Measurements from ENCODE around the gene IL18.

The IL18 gene

DNA sequence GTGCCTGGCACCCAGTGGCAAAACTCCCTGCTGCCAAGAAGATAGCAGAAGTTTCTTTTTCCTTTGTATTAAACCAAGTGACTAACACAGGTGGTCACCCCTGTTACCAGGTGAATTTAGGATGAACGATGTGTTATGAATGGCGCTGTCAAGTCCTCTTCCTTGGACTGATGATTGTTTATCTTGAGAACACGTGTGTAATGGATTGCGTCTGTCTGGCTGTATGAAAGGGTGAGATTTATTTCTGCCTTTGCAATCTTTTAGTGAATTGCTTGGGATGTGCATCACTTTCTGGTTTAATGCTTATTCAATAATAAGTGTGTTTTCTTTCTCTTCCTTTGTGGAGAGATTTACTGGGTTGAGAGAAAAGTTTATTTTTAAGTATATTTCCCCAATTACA, 40.8 kb downstream of the IL18 start:
- Histone ChIP-seq H2BK12ac (ENCODE audit: low read length) (no peak overlapping the region), H3K9me3 (ENCODE audit: insufficient read depth, low read depth, low read length) (no peaks in the 10 kb centered on the region), H3K79me1 (ENCODE audit: low read length) (no peaks in the 10 kb centered on the region), H2BK5ac (ENCODE audit: low read depth, low read length, poor library complexity) (no peak overlapping the region), H3K4me2 (ENCODE audit: low read length) (no peak overlapping the region), H3K18ac (ENCODE audit: low read length) (no peak overlapping the region), H4K12ac (ENCODE audit: low read depth, low read length) (no peak overlapping the region), H2AFZ (ENCODE audit: insufficient read depth, low read length, poor library complexity) (no peak overlapping the region), H4K8ac (ENCODE audit: low read depth, low read length) (no peak overlapping the region), H3K9ac (ENCODE audit: low read length) (no peak overlapping the region), H3K79me2 (ENCODE audit: control insufficient read depth, insufficient read depth, low read length, poor library complexity) (no peaks in the 10 kb centered on the region), H4K91ac (ENCODE audit: low read depth, low read length) (no peak overlapping the region), H3K23ac (ENCODE audit: low read length) (no peak overlapping the region), H2AK5ac (ENCODE audit: low read length) (no peak overlapping the region), H2BK120ac (ENCODE audit: insufficient read depth, low read length, poor library complexity) (no peak overlapping the region), H3K4me1 (ENCODE audit: control insufficient read depth in 1 of 2, insufficient read depth in 2 of 2, low read length in 2 of 2) (no peaks in the 10 kb centered on the region), H3K27me3 (ENCODE audit: insufficient read depth, low read length) (no peaks in the 10 kb centered on the region), H3K14ac (ENCODE audit: low read length) (no peak overlapping the region), H3K4ac (ENCODE audit: low read depth, low read length) (no peak overlapping the region), H3K4me3 (ENCODE audit: low read depth, low read length) (no peak overlapping the region), H3K27ac (ENCODE audit: low read depth, low read length) (no peak overlapping the region), H3K36me3 (ENCODE audit: control insufficient read depth in 1 of 2, insufficient read depth in 2 of 2, low read length in 2 of 2) (no peaks in the 10 kb centered on the region)
- no peak for DNase-seq
- no CpG with 5 or more reads among the region's 4 CpGs for WGBS (ENCODE audit: extremely low coverage, insufficient coverage, insufficient read length)

DNA sequence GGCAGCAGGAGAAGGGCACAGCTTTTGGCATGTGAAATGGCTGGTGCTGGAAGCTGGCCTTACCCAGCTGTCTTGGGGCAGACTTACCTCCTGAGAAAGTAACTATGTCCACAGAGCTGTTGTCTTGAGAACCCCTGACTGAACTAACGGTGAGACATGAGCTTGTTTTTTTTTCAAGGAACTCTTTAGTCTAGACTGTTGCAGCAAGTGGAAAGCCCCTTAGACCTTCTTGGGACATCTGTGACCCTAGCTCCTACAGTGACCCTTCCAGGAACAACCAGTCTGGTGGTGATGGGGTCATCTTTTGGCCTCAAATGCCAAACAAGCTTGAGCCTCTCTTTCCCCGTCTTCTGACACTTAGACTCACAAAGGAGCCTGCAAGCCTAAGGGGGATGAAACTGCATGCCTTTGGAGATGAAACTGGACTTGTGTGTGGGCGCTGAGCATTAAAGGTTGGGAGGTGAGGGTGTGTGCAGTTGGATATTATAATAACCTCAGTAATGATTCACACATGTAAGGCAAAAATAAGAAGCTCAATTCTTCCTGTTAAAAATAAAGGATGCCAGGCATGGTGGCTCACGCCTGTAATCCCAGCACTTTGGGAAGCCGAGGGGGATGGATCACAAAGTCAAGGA, 41.8 kb downstream of the IL18 start:
- no peak overlapping the region for H3K4me2 ChIP-seq (ENCODE audit: low read length)
- no peak overlapping the region for H3K27ac ChIP-seq (ENCODE audit: low read depth, low read length)
- H3K18ac ChIP-seq (ENCODE audit: low read length), result no peak overlapping the region
- H3K79me2 ChIP-seq (ENCODE audit: control insufficient read depth, insufficient read depth, low read length, poor library complexity), result no peaks in the 10 kb centered on the region
- H3K9ac ChIP-seq (ENCODE audit: low read length), result no peak overlapping the region
- no peaks in the 10 kb centered on the region for H3K4me1 ChIP-seq (ENCODE audit: control insufficient read depth in 1 of 2, insufficient read depth in 2 of 2, low read length in 2 of 2)
- no peaks in the 10 kb centered on the region for H3K27me3 ChIP-seq (ENCODE audit: insufficient read depth, low read length)
- no peaks in the 10 kb centered on the region for H3K9me3 ChIP-seq (ENCODE audit: insufficient read depth, low read depth, low read length)
- no peak for DNase-seq
- no peak overlapping the region for H3K23ac ChIP-seq (ENCODE audit: low read length)
- no peak overlapping the region for H3K4ac ChIP-seq (ENCODE audit: low read depth, low read length)
- no peak overlapping the region for H4K91ac ChIP-seq (ENCODE audit: low read depth, low read length)
- H2AK5ac ChIP-seq (ENCODE audit: low read length), result no peak overlapping the region
- no peak overlapping the region for H4K8ac ChIP-seq (ENCODE audit: low read depth, low read length)
- no peak overlapping the region for H2BK120ac ChIP-seq (ENCODE audit: insufficient read depth, low read length, poor library complexity)
- H3K4me3 ChIP-seq (ENCODE audit: low read depth, low read length), result no peak overlapping the region
- WGBS (ENCODE audit: extremely low coverage, insufficient coverage, insufficient read length), result no CpG with 5 or more reads among the region's 5 CpGs
- H4K12ac ChIP-seq (ENCODE audit: low read depth, low read length), result no peak overlapping the region
- no peak overlapping the region for H3K14ac ChIP-seq (ENCODE audit: low read length)
- no peaks in the 10 kb centered on the region for H3K36me3 ChIP-seq (ENCODE audit: control insufficient read depth in 1 of 2, insufficient read depth in 2 of 2, low read length in 2 of 2)
- H2BK5ac ChIP-seq (ENCODE audit: low read depth, low read length, poor library complexity), result no peak overlapping the region
- no peak overlapping the region for H2AFZ ChIP-seq (ENCODE audit: insufficient read depth, low read length, poor library complexity)
- H2BK12ac ChIP-seq (ENCODE audit: low read length), result no peak overlapping the region
- no peaks in the 10 kb centered on the region for H3K79me1 ChIP-seq (ENCODE audit: low read length)

DNA sequence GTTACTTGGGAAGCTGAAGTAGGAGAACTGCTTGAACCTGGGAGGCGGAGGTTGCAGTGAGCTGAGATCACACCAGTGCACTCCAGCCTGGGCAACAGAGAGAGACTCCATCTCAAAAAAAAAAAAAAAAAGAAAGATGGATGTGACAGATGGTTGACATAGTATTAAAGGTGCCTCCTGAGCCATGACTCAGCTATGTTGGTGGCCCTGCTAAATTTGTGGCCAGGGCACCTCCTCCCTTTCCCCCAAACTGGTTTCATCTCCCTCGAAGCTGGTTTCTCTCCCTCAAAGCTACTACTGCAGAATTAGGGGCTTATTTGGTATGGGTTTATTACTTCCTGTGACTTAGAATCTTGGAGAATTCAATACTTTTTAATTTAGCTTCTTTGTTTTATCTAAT, 45.7 kb downstream of the IL18 start:
- H3K23ac ChIP-seq (ENCODE audit: low read length), result no peak overlapping the region
- no peaks in the 10 kb centered on the region for H3K27me3 ChIP-seq (ENCODE audit: insufficient read depth, low read length)
- H4K91ac ChIP-seq (ENCODE audit: low read depth, low read length), result no peak overlapping the region
- H3K4me3 ChIP-seq (ENCODE audit: low read depth, low read length), result no peak overlapping the region
- no CpG with 5 or more reads among the region's 2 CpGs for WGBS (ENCODE audit: extremely low coverage, insufficient coverage, insufficient read length)
- no peaks in the 10 kb centered on the region for H3K36me3 ChIP-seq (ENCODE audit: control insufficient read depth in 1 of 2, insufficient read depth in 2 of 2, low read length in 2 of 2)
- no peak for DNase-seq
- no peak overlapping the region for H2AFZ ChIP-seq (ENCODE audit: insufficient read depth, low read length, poor library complexity)
- H3K9ac ChIP-seq (ENCODE audit: low read length), result no peak overlapping the region
- H3K79me2 ChIP-seq (ENCODE audit: control insufficient read depth, insufficient read depth, low read length, poor library complexity), result no peaks in the 10 kb centered on the region
- no peaks in the 10 kb centered on the region for H3K79me1 ChIP-seq (ENCODE audit: low read length)
- H3K9me3 ChIP-seq (ENCODE audit: insufficient read depth, low read depth, low read length), result no peaks in the 10 kb centered on the region
- H2AK5ac ChIP-seq (ENCODE audit: low read length), result no peak overlapping the region
- no peak overlapping the region for H3K27ac ChIP-seq (ENCODE audit: low read depth, low read length)
- no peak overlapping the region for H3K18ac ChIP-seq (ENCODE audit: low read length)
- no peak overlapping the region for H4K8ac ChIP-seq (ENCODE audit: low read depth, low read length)
- no peak overlapping the region for H2BK5ac ChIP-seq (ENCODE audit: low read depth, low read length, poor library complexity)
- no peak overlapping the region for H3K14ac ChIP-seq (ENCODE audit: low read length)
- H3K4me2 ChIP-seq (ENCODE audit: low read length), result no peak overlapping the region
- no peaks in the 10 kb centered on the region for H3K4me1 ChIP-seq (ENCODE audit: control insufficient read depth in 1 of 2, insufficient read depth in 2 of 2, low read length in 2 of 2)
- no peak overlapping the region for H3K4ac ChIP-seq (ENCODE audit: low read depth, low read length)
- H4K12ac ChIP-seq (ENCODE audit: low read depth, low read length), result no peak overlapping the region
- H2BK12ac ChIP-seq (ENCODE audit: low read length), result no peak overlapping the region
- no peak overlapping the region for H2BK120ac ChIP-seq (ENCODE audit: insufficient read depth, low read length, poor library complexity)

DNA sequence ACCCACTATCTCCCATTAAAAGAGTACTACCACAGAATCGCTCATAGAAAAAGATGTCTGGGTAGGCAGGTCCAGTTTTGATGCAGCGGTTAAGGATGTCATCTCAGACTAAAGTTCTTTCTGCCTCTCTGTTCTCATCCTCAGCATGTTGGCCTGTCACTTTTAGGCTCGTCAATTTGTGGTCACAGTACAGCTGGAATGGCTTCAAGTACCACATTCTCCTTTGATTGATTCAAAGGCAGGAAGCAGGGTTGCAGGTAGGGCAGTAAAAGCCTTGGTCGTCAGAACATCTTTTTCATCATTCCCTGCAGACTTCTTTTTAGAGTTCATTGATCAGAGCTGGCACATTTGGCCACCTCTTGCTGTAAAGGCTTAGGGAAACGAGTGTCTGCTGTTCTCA, 48.5 kb downstream of the IL18 start:
- Histone ChIP-seq H4K12ac (ENCODE audit: low read depth, low read length) (no peak overlapping the region), H3K36me3 (ENCODE audit: control insufficient read depth in 1 of 2, insufficient read depth in 2 of 2, low read length in 2 of 2) (no peaks in the 10 kb centered on the region), H2AFZ (ENCODE audit: insufficient read depth, low read length, poor library complexity) (no peak overlapping the region), H3K79me1 (ENCODE audit: low read length) (no peaks in the 10 kb centered on the region), H3K9ac (ENCODE audit: low read length) (no peak overlapping the region), H2BK5ac (ENCODE audit: low read depth, low read length, poor library complexity) (no peak overlapping the region), H3K18ac (ENCODE audit: low read length) (no peak overlapping the region), H3K27ac (ENCODE audit: low read depth, low read length) (no peak overlapping the region), H3K23ac (ENCODE audit: low read length) (no peak overlapping the region), H3K9me3 (ENCODE audit: insufficient read depth, low read depth, low read length) (no peaks in the 10 kb centered on the region), H2AK5ac (ENCODE audit: low read length) (no peak overlapping the region), H4K91ac (ENCODE audit: low read depth, low read length) (no peak overlapping the region), H3K4ac (ENCODE audit: low read depth, low read length) (no peak overlapping the region), H4K8ac (ENCODE audit: low read depth, low read length) (no peak overlapping the region), H3K4me3 (ENCODE audit: low read depth, low read length) (no peak overlapping the region), H2BK120ac (ENCODE audit: insufficient read depth, low read length, poor library complexity) (no peak overlapping the region), H3K27me3 (ENCODE audit: insufficient read depth, low read length) (no peaks in the 10 kb centered on the region), H3K14ac (ENCODE audit: low read length) (no peak overlapping the region), H3K79me2 (ENCODE audit: control insufficient read depth, insufficient read depth, low read length, poor library complexity) (no peaks in the 10 kb centered on the region), H3K4me2 (ENCODE audit: low read length) (no peak overlapping the region), H3K4me1 (ENCODE audit: control insufficient read depth in 1 of 2, insufficient read depth in 2 of 2, low read length in 2 of 2) (no peaks in the 10 kb centered on the region), H2BK12ac (ENCODE audit: low read length) (no peak overlapping the region)
- WGBS (ENCODE audit: extremely low coverage, insufficient coverage, insufficient read length), result no CpG with 5 or more reads among the region's 5 CpGs
- DNase-seq, result no peak
